Measurements from ENCODE around the gene TRAPPC10. TPM values are rescaled to one million over a fixed set of nuclear protein-coding genes. Genes with fewer than 3 reads are reported as not detected.

TRAPPC10 gene
- total RNA-seq, 2 experiments from 2014 or later: 98.1 to 101 TPM

GRCh38 chr21:44070391-44070790 is 58.3 kb downstream of the TRAPPC10 start:
- no peak for TF ChIP-seq CTCF (IDR thresholded peaks at IDR 0.05)
- Histone ChIP-seq H3K27me3 (ENCODE audit: control insufficient read depth in 1 of 2, insufficient read depth in 2 of 2, low read length in 2 of 2) (no peaks in the 10 kb centered on the region), H3K4me3 (ENCODE audit: low read length) (no peak overlapping the region), H3K9me3 (ENCODE audit: control insufficient read depth in 1 of 2, insufficient read depth in 1 of 2, low read length in 2 of 2) (no peaks in the 10 kb centered on the region), H3K4me1 (ENCODE audit: insufficient read depth, low read length) (peaks cover 12% of the 10 kb centered on the region), H3K36me3 (ENCODE audit: insufficient read depth, low read length) (peaks cover 91% of the 10 kb centered on the region), H3K27ac (ENCODE audit: low read depth in 1 of 2, low read length in 2 of 2) (no peak overlapping the region)
- intact Hi-C loops (cut with DNase I, micrococcal nuclease): no loop called here
- Mint-ChIP-seq H3K27ac (no peak overlapping the region), H3K27me3 (no peaks in the 10 kb centered on the region), H3K36me3 (ENCODE audit: low read depth) (peaks cover 92% of the 10 kb centered on the region), H3K9me3 (no peaks in the 10 kb centered on the region), H3K4me1 (ENCODE audit: low read depth) (peaks cover 37% of the 10 kb centered on the region), H3K4me3 (no peak overlapping the region)
- POLR2A ChIA-PET: interaction anchor here (0.9 to 1.5 kb wide), 2 partner anchors 14 to 19 kb away, joined by 3 to 6 read pairs; no protein-coding TSS in a partner anchor
- CTCF ChIA-PET: no interaction called here
- ATAC-seq (ENCODE audit: poor library complexity) (no peak), DNase-seq (no peak)

GRCh38 chr21:44071359-44072104 is 59.4 kb downstream of the TRAPPC10 start:
- peaks cover 89% of the 10 kb centered on the region for H3K36me3 Mint-ChIP-seq (ENCODE audit: low read depth)
- H3K27ac Mint-ChIP-seq: peak overlapping the region; percentile 52

GRCh38 chr21:44072111-44072510 is 60.0 kb downstream of the TRAPPC10 start:
- H3K27ac Mint-ChIP-seq: peak overlapping the region; percentile 36
- no peaks in the 10 kb centered on the region for H3K27me3 ChIP-seq (ENCODE audit: control insufficient read depth in 1 of 2, insufficient read depth in 2 of 2, low read length in 2 of 2)
- DNase-seq: peak in 1 of 14 experiments; percentile 27
- intact Hi-C loops (cut with DNase I, micrococcal nuclease): no loop called here
- H3K4me3 Mint-ChIP-seq: no peak overlapping the region
- ATAC-seq (ENCODE audit: poor library complexity): no peak
- ChIA-PET CTCF (interaction anchor here (1.1 to 1.8 kb wide), 2 partner anchors 14 to 59 kb away, joined by 3 to 6 read pairs; no protein-coding TSS in a partner anchor), POLR2A (interaction anchor here (2.7 kb wide), 1 partner anchor 11 kb away, joined by 7 read pairs; no protein-coding TSS in a partner anchor)
- H3K36me3 ChIP-seq (ENCODE audit: insufficient read depth, low read length): peaks cover 90% of the 10 kb centered on the region
- no peaks in the 10 kb centered on the region for H3K9me3 Mint-ChIP-seq
- H3K36me3 Mint-ChIP-seq (ENCODE audit: low read depth): peaks cover 90% of the 10 kb centered on the region
- peaks cover 22% of the 10 kb centered on the region for H3K4me1 Mint-ChIP-seq (ENCODE audit: low read depth)
- peaks cover 2% of the 10 kb centered on the region for H3K4me1 ChIP-seq (ENCODE audit: insufficient read depth, low read length)
- TF ChIP-seq CTCF (IDR thresholded peaks at IDR 0.05): no peak
- H3K9me3 ChIP-seq (ENCODE audit: control insufficient read depth in 1 of 2, insufficient read depth in 1 of 2, low read length in 2 of 2): no peaks in the 10 kb centered on the region
- no peak overlapping the region for H3K4me3 ChIP-seq (ENCODE audit: low read length)
- H3K27me3 Mint-ChIP-seq: no peaks in the 10 kb centered on the region
- no peak overlapping the region for H3K27ac ChIP-seq (ENCODE audit: low read depth in 1 of 2, low read length in 2 of 2)

More at GRCh38 chr21:44071359-44072104, 59.4 kb downstream of the TRAPPC10 start:
- DNase-seq: no peak
- no peaks in the 10 kb centered on the region for H3K9me3 ChIP-seq (ENCODE audit: control insufficient read depth in 1 of 2, insufficient read depth in 1 of 2, low read length in 2 of 2)
- H3K27me3 Mint-ChIP-seq: no peaks in the 10 kb centered on the region
- no peak overlapping the region for H3K4me3 ChIP-seq (ENCODE audit: low read length)
- H3K9me3 Mint-ChIP-seq: no peaks in the 10 kb centered on the region
- H3K36me3 ChIP-seq (ENCODE audit: insufficient read depth, low read length): peaks cover 90% of the 10 kb centered on the region
- H3K4me1 ChIP-seq (ENCODE audit: insufficient read depth, low read length): peaks cover 2% of the 10 kb centered on the region
- CTCF ChIA-PET: interaction anchor here (1.1 to 1.8 kb wide), 2 partner anchors 14 to 58 kb away, joined by 3 to 6 read pairs; no protein-coding TSS in a partner anchor
- H3K27me3 ChIP-seq (ENCODE audit: control insufficient read depth in 1 of 2, insufficient read depth in 2 of 2, low read length in 2 of 2): no peaks in the 10 kb centered on the region
- intact Hi-C loops (cut with DNase I, micrococcal nuclease): no loop called here
- H3K4me3 Mint-ChIP-seq: no peak overlapping the region
- no peak for ATAC-seq (ENCODE audit: poor library complexity)
- H3K4me1 Mint-ChIP-seq (ENCODE audit: low read depth): peaks cover 26% of the 10 kb centered on the region
- H3K27ac ChIP-seq (ENCODE audit: low read depth in 1 of 2, low read length in 2 of 2): no peak overlapping the region
- no peak for TF ChIP-seq CTCF (IDR thresholded peaks at IDR 0.05)
- POLR2A ChIA-PET: interaction anchor here (2.7 kb wide), 1 partner anchor 12 kb away, joined by 7 read pairs; no protein-coding TSS in a partner anchor
